Renal cortical epithelial cell (primary cell): Measurements from ENCODE around the gene GRAPL. TPM values are rescaled to one million over a fixed set of nuclear protein-coding genes. Genes with fewer than 3 reads are reported as not detected.
"Not testable (repeated sequence)": the region's sequence is repeated elsewhere in the genome, so short reads cannot be mapped to it uniquely, and the experiment has no call there.

Source experiments
- DNase-seq: peaks from one replicate; pipeline ENCODE4 v3.0.0-alpha.2; 2011; ENCODE audit warnings: low read depth
- total RNA-seq: library from RNA; depleted of rRNA; stranded (reverse); fragments of >200 nt; gene quantifications from 2 replicates; pipeline ENCODE4 v1.2.3, GENCODE V29; 2014

GRAPL gene
- total RNA-seq = 0.10 TPM in 1 of 2 replicates, not detected in the other

- not testable (repeated sequence) for DNase-seq
Observed at GRCh38 chr17:19127148-19127980, at the start of gene GRAPL. TSS of gene GRAPL (plus strand) at chr17:19127589. CDS start at chr17:19127620, 31 bp downstream.

GRCh38 chr17:19088804-19089685, 38.3 kb upstream of the GRAPL start:
- not testable (repeated sequence) for DNase-seq

- DNase-seq = not testable (repeated sequence)
Observed at GRCh38 chr17:19090058-19090772, 37.2 kb upstream of the GRAPL start.

- peak; percentile 0 for DNase-seq
Observed at GRCh38 chr17:19092737-19093683, 34.4 kb upstream of the GRAPL start.

GRCh38 chr17:19093684-19094438, 33.5 kb upstream of the GRAPL start:
- not testable (repeated sequence) for DNase-seq

- DNase-seq = not testable (repeated sequence)
Observed at GRCh38 chr17:19108517-19108916, 18.9 kb upstream of the GRAPL start.

GRCh38 chr17:19110189-19111097, 16.9 kb upstream of the GRAPL start:
- not testable (repeated sequence) for DNase-seq

- DNase-seq = peak; percentile 0
Observed at GRCh38 chr17:19111111-19111711, 16.2 kb upstream of the GRAPL start.

GRCh38 chr17:19111801-19112458, 15.5 kb upstream of the GRAPL start:
- not testable (repeated sequence) for DNase-seq

GRCh38 chr17:19112459-19112826, 14.9 kb upstream of the GRAPL start:
- DNase-seq = peak; percentile 1

GRCh38 chr17:19118695-19119094, 8.7 kb upstream of the GRAPL start:
- DNase-seq = not testable (repeated sequence)

- not testable (repeated sequence) for DNase-seq
Observed at GRCh38 chr17:19125289-19125688, 2.1 kb upstream of the GRAPL start.

- DNase-seq = not testable (repeated sequence)
Observed at GRCh38 chr17:19129500-19129899, 2.1 kb downstream of the GRAPL start.

GRCh38 chr17:19131108-19131507, 3.7 kb downstream of the GRAPL start:
- not testable (repeated sequence) for DNase-seq

- not testable (repeated sequence) for DNase-seq
Observed at GRCh38 chr17:19131772-19132171, 4.4 kb downstream of the GRAPL start.

GRCh38 chr17:19133793-19134192, 6.4 kb downstream of the GRAPL start:
- not testable (repeated sequence) for DNase-seq

GRCh38 chr17:19135391-19135790, 8.0 kb downstream of the GRAPL start:
- DNase-seq = not testable (repeated sequence)

- DNase-seq = not testable (repeated sequence)
Observed at GRCh38 chr17:19136138-19136537, 8.7 kb downstream of the GRAPL start.
